Endothelial cell (in vitro differentiated cells): ENCODE measurements around the gene CFAP61. TPM values are rescaled to one million over a fixed set of nuclear protein-coding genes. Genes with fewer than 3 reads are reported as not detected.

Source experiments
- DNase-seq: peaks from one replicate; pipeline ENCODE4 v3.0.0; 2021; ENCODE audit warnings: low spot score
- H3K27ac Mint-ChIP-seq: one replicate; pipeline ENCODE4 v1.8.0; 2021; ENCODE audit warnings: mixed read lengths, inconsistent platforms; ENCODE audit not compliant: unreplicated experiment
- H3K27me3 Mint-ChIP-seq: one replicate; pipeline ENCODE4 v1.8.0; 2021; ENCODE audit warnings: mild to moderate bottlenecking, moderate library complexity, mixed read lengths, inconsistent platforms; ENCODE audit not compliant: unreplicated experiment
- H3K36me3 Mint-ChIP-seq: one replicate; pipeline ENCODE4 v1.8.0; 2021; ENCODE audit warnings: mild to moderate bottlenecking, low read depth, mixed read lengths, inconsistent platforms; ENCODE audit not compliant: unreplicated experiment
- H3K4me1 Mint-ChIP-seq: one replicate; pipeline ENCODE4 v1.8.0; 2021; ENCODE audit warnings: mild to moderate bottlenecking, mixed read lengths, inconsistent platforms; ENCODE audit not compliant: unreplicated experiment
- H3K4me3 Mint-ChIP-seq: one replicate; pipeline ENCODE4 v1.8.0; 2021; ENCODE audit warnings: mild to moderate bottlenecking, mixed read lengths, inconsistent platforms; ENCODE audit not compliant: unreplicated experiment
- H3K9me3 Mint-ChIP-seq: one replicate; pipeline ENCODE4 v1.8.0; 2021; ENCODE audit warnings: mixed read lengths, inconsistent platforms; ENCODE audit not compliant: unreplicated experiment
- total RNA-seq: library from RNA; stranded (reverse); fragmentation: NEBNext Ultra II Directional; extraction: Animal tissue kit (Norgen Biotek cat#: 25700); gene quantifications from one replicate; pipeline ENCODE4 v1.2.1, GENCODE V29; 2021; ENCODE audit not compliant: unreplicated experiment
- TF ChIP-seq, protein P1 (sequence below): fragments of 200-600 bp; sonication (generic); IDR thresholded peaks from one replicate; pipeline ENCODE4 v1.5.0; 2021; ENCODE audit warnings: antibody characterized with exemption; ENCODE audit not compliant: unreplicated experiment

CFAP61 gene
- total RNA-seq, 1 donor from 2014 or later, result not detected

DNA sequence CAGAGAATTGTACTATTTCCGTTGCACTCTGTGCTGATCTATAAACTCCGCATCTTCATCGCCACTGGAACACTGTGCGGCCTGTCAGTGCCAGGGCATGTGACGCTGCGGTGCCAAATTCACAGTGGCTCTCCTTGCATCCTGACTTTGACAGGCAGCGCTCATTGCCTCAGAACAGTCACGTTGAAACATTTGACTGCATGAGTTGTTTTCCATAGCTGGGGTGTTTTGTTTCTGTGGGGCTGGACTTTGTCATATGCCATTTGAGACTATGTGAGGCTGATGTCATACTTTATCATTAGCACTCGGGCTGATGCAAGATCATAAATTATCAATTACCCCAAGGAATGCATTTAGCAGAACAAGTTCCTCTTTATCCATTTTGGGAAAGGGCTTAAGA, 32.7 kb downstream of the CFAP61 start:
- TF ChIP-seq, protein P1, sequence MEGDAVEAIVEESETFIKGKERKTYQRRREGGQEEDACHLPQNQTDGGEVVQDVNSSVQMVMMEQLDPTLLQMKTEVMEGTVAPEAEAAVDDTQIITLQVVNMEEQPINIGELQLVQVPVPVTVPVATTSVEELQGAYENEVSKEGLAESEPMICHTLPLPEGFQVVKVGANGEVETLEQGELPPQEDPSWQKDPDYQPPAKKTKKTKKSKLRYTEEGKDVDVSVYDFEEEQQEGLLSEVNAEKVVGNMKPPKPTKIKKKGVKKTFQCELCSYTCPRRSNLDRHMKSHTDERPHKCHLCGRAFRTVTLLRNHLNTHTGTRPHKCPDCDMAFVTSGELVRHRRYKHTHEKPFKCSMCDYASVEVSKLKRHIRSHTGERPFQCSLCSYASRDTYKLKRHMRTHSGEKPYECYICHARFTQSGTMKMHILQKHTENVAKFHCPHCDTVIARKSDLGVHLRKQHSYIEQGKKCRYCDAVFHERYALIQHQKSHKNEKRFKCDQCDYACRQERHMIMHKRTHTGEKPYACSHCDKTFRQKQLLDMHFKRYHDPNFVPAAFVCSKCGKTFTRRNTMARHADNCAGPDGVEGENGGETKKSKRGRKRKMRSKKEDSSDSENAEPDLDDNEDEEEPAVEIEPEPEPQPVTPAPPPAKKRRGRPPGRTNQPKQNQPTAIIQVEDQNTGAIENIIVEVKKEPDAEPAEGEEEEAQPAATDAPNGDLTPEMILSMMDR, result no peak
- Mint-ChIP-seq H3K27ac (no peak overlapping the region), H3K9me3 (no peaks in the 10 kb centered on the region)

DNA sequence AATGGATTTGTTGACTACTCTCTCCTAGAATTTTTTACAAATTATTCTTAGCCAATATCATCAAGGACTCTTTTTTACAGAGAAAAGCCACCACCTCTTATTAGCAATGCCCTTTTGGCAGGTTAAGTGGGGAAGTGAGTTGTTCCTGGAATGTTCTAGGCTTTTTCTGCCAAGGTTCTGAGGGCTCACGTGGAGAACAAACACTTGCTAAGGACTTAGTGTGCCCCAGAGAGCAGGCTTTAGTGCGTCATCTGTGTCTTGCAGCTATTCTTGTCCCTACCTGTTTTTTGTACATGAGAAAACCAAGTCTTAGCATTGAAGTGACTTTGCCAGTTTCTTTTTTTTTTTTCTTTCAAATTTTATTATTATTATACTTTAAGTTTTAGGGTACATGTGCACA, 33.5 kb downstream of the CFAP61 start:
- no peaks in the 10 kb centered on the region for H3K4me1 Mint-ChIP-seq
- H3K27ac Mint-ChIP-seq, result no peak overlapping the region
- no peak overlapping the region for H3K4me3 Mint-ChIP-seq
- no peaks in the 10 kb centered on the region for H3K9me3 Mint-ChIP-seq
- no peak for DNase-seq
- H3K27me3 Mint-ChIP-seq, result peaks cover 5% of the 10 kb centered on the region
- TF ChIP-seq, protein P1, result no peak
- no peaks in the 10 kb centered on the region for H3K36me3 Mint-ChIP-seq

More for the DNA sequence above, 32.7 kb downstream of the CFAP61 start:
- Mint-ChIP-seq H3K4me3 (no peak overlapping the region), H3K27me3 (peaks cover 3% of the 10 kb centered on the region), H3K4me1 (no peaks in the 10 kb centered on the region), H3K36me3 (no peaks in the 10 kb centered on the region)
- DNase-seq, result no peak

DNA sequence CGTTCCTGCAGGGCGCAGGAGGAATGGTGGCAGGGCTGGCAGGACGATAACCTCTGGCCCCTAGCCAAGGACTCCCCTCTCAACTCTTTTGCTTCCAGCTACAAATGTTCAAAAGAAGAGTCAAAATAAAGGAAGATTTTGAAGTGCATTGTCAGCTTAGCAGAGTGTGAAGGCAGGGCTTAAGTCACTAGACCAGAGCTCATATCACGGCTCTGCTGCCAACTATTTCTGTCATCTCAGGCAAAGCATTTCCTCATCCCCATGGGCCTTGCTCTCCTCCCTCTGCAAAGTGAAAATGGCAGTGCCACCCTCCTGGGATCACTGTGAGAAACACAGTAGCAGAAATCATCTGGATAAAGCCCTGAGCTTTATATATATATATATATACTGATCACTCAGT, 36.7 kb downstream of the CFAP61 start:
- no peaks in the 10 kb centered on the region for H3K9me3 Mint-ChIP-seq
- peaks cover 5% of the 10 kb centered on the region for H3K27me3 Mint-ChIP-seq
- H3K4me3 Mint-ChIP-seq, result no peak overlapping the region
- H3K27ac Mint-ChIP-seq, result no peak overlapping the region
- no peak for DNase-seq
- TF ChIP-seq, protein P1, result no peak
- no peaks in the 10 kb centered on the region for H3K4me1 Mint-ChIP-seq
- no peaks in the 10 kb centered on the region for H3K36me3 Mint-ChIP-seq

DNA sequence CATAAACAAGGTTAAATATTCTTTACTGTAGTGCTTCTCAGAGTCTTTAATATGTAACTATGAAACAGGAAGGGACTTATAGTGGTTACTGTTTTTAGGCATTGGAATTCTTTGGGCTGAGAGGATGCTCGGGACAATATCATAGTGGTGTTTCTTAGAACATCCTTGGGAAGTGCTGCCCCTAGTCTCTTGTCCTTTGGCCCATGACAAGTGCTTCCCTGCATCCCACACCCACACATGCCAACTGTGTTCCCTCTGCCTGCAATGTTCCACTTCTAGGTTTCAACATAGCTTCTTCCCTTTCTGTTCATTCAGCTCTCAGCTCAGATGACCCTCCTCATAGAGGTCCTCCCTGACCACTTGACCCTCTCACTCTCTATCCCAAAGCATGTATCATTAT, 37.6 kb downstream of the CFAP61 start:
- Mint-ChIP-seq H3K4me3 (no peak overlapping the region), H3K27me3 (peaks cover 7% of the 10 kb centered on the region), H3K9me3 (no peaks in the 10 kb centered on the region), H3K36me3 (no peaks in the 10 kb centered on the region), H3K27ac (no peak overlapping the region), H3K4me1 (no peaks in the 10 kb centered on the region)
- DNase-seq, result no peak
- TF ChIP-seq, protein P1, result no peak

DNA sequence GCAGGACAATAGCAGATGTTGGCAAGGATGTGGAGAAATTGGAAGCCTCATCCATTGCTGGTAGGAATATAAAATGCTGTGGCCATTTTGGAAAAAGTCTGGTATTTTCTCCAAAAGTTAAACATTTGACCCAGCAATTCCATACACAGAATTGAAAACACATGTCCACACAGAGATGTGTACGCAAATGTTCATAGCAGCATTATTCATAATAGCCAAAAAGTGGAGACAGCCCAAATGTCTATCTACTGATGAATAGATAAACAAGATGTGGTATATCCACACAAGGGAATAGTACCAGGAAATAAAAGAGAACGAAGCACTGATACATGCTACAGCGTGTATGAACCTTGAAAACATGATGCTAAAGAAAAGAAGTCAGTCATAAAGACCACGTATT, 40.5 kb downstream of the CFAP61 start:
- peaks cover 6% of the 10 kb centered on the region for H3K27me3 Mint-ChIP-seq
- TF ChIP-seq, protein P1, result no peak
- no peak overlapping the region for H3K27ac Mint-ChIP-seq
- no peaks in the 10 kb centered on the region for H3K9me3 Mint-ChIP-seq
- H3K4me1 Mint-ChIP-seq, result no peaks in the 10 kb centered on the region
- no peak overlapping the region for H3K4me3 Mint-ChIP-seq
- no peak for DNase-seq
- H3K36me3 Mint-ChIP-seq, result no peaks in the 10 kb centered on the region
